Suppressor macrophage (primary cell): Measurements from ENCODE around the gene TTK.

ENCODE experiments used
- DNase-seq, 4 experiments: peaks; one replicate each; pipeline ENCODE4 v3.0.0-alpha.2; 2020 to 2022
- total RNA-seq, 17 experiments: gene quantifications; one replicate each; lab custom pipeline; 2026; ENCODE audit warnings: mixed read lengths in 6 of 17, inconsistent platforms in 3 of 17; lab: John Stamatoyannopoulos, UW

The TTK gene
- 4.2 to 39.5 (median 13.5) reads per million in 17 experiments for total RNA-seq

- peak; percentile 95 to 98 (median 97) for DNase-seq
These were observed at the start of gene TTK for GRCh38 chr6:80004173-80005072. Gene TTK (plus strand): TSS chr6:80004649. CDS start chr6:80005844, 1,195 bp downstream.

GRCh38 chr6:79954849-79955248 is 49.6 kb upstream of the TTK start:
- peak in 1 of 4 experiments; percentile 7 for DNase-seq

- DNase-seq, result no peak
These were observed 39.8 kb upstream of the TTK start for GRCh38 chr6:79964607-79965081.

- no peak for DNase-seq
These were observed 37.3 kb upstream of the TTK start for GRCh38 chr6:79967178-79967577.

- DNase-seq, result no peak
These were observed 34.7 kb upstream of the TTK start for GRCh38 chr6:79969784-79970183.

GRCh38 chr6:79971193-79971592 is 33.3 kb upstream of the TTK start:
- DNase-seq, result no peak

GRCh38 chr6:79981652-79982051 is 22.8 kb upstream of the TTK start:
- DNase-seq, result no peak

GRCh38 chr6:79984261-79984660 is 20.2 kb upstream of the TTK start:
- no peak for DNase-seq

GRCh38 chr6:79985128-79985527 is 19.3 kb upstream of the TTK start:
- no peak for DNase-seq

GRCh38 chr6:79989641-79990040 is 14.8 kb upstream of the TTK start:
- DNase-seq, result no peak

GRCh38 chr6:79993012-79993910 is 11.2 kb upstream of the TTK start:
- DNase-seq, result peak in 1 of 4 experiments; percentile 6

- DNase-seq, result no peak
These were observed 10.5 kb upstream of the TTK start for GRCh38 chr6:79993911-79994309.

GRCh38 chr6:79997728-79998127 is 6.7 kb upstream of the TTK start:
- DNase-seq, result no peak

- no peak for DNase-seq
These were observed 3.1 kb upstream of the TTK start for GRCh38 chr6:80001337-80001736.

- peak in 2 of 4 experiments; percentile 2 to 25 for DNase-seq
These were observed 650 bp upstream of the TTK start for GRCh38 chr6:80003826-80004172.

GRCh38 chr6:80005406-80005805 is 957 bp downstream of the TTK start:
- no peak for DNase-seq

GRCh38 chr6:80006541-80006940 is 2.1 kb downstream of the TTK start:
- DNase-seq, result no peak

- DNase-seq, result no peak
These were observed 5.1 kb downstream of the TTK start for GRCh38 chr6:80009531-80009930.

- no peak for DNase-seq
These were observed 5.8 kb downstream of the TTK start for GRCh38 chr6:80010288-80010687.

- DNase-seq, result no peak
These were observed 11.5 kb downstream of the TTK start for GRCh38 chr6:80015839-80016435.

- DNase-seq, result no peak
These were observed 16.1 kb downstream of the TTK start for GRCh38 chr6:80020381-80021120.

GRCh38 chr6:80021131-80021530 is 16.7 kb downstream of the TTK start:
- DNase-seq, result no peak
